K562 (cell line): ENCODE measurements around the gene LRRC74B. TPM values are rescaled to one million over a fixed set of nuclear protein-coding genes. Genes with fewer than 3 reads are reported as not detected.

ENCODE experiments used
- BDP1 ChIP-seq: IDR thresholded peaks from 3 replicates; pipeline ENCODE4 v1.6.1; 2011; ENCODE audit not compliant: insufficient read length, insufficient read depth
- BHLHE40 ChIP-seq: IDR thresholded peaks from 2 replicates; pipeline ENCODE4 v1.6.1; 2011; ENCODE audit warnings: low read length, improper control_type of control experiment
- CBX2 ChIP-seq: fragments of 200-600 bp; sonication (generic); IDR thresholded peaks from one replicate; pipeline ENCODE4 v1.6.1; 2012; ENCODE audit warnings: mild to moderate bottlenecking, low read length, inconsistent platforms; ENCODE audit not compliant: insufficient read depth, poor library complexity, severe bottlenecking
- GABPA ChIP-seq: fragments of 200-800 bp; sonication (Bioruptor generic); conservative IDR thresholded peaks from 2 replicates; pipeline ENCODE4 v1.6.1; 2016; ENCODE audit warnings: low read depth, missing genetic modification characterization, missing compliant biosample characterization
- GABPB2 ChIP-seq: fragments of 250-450 bp; sonication (Bioruptor Pico); conservative IDR thresholded peaks from 2 replicates; pipeline ENCODE4 v1.5.1; 2021; ENCODE audit warnings: mild to moderate bottlenecking
- HDAC6 ChIP-seq: IDR thresholded peaks from 2 replicates; pipeline ENCODE4 v1.6.1; 2012; ENCODE audit warnings: low read depth, mild to moderate bottlenecking, control low read depth, inconsistent platforms, low read length, moderate library complexity
- MAFG ChIP-seq: fragments of 450-650 bp; conservative IDR thresholded peaks from 2 replicates; pipeline ENCODE4 v1.6.1; 2016; ENCODE audit warnings: missing genetic modification characterization, missing compliant biosample characterization
- MIER1 ChIP-seq: fragments of 450-650 bp; IDR thresholded peaks from 2 replicates; pipeline ENCODE4 v1.6.1; 2016; ENCODE audit warnings: antibody characterized with exemption, mild to moderate bottlenecking, low read depth
- MTA1 ChIP-seq: fragments of 450-650 bp; IDR thresholded peaks from 2 replicates; pipeline ENCODE4 v1.6.1; 2017; ENCODE audit warnings: borderline replicate concordance
- MYNN ChIP-seq, 2 experiments: sonication (generic); formaldehyde crosslinking in 1 of 2; IDR thresholded peaks; 2 replicates each; pipeline versions ENCODE4 v1.5.0 to v1.6.1; 2016 to 2020; ENCODE audit warnings: antibody characterized with exemption in 1 of 2, missing genetic modification reagents in 1 of 2
- SETDB1 ChIP-seq: IDR thresholded peaks from one replicate; pipeline ENCODE4 v1.6.1; 2012; ENCODE audit warnings: low read length, control low read depth, inconsistent platforms
- SMAD1 ChIP-seq: fragments of 150-350 bp; IDR thresholded peaks from 2 replicates; pipeline ENCODE4 v1.6.1; 2014; ENCODE audit warnings: low read length, low read depth; ENCODE audit not compliant: partially characterized antibody
- TFAM ChIP-seq: fragments of 250-450 bp; sonication (Bioruptor Pico); conservative IDR thresholded peaks from 2 replicates; pipeline ENCODE4 v1.5.0; 2021; ENCODE audit warnings: mild to moderate bottlenecking, moderate library complexity
- ZBTB34 ChIP-seq: fragments of 250-450 bp; sonication (Bioruptor Pico); IDR thresholded peaks from 2 replicates; pipeline ENCODE4 v1.8.0; 2021; ENCODE audit warnings: mild to moderate bottlenecking, moderate library complexity
- ZFP36 ChIP-seq: fragments of 150-350 bp; IDR thresholded peaks from 2 replicates; pipeline ENCODE4 v1.6.1; 2018; ENCODE audit warnings: low read length, low read depth; ENCODE audit not compliant: partially characterized antibody
- ZNF408 ChIP-seq: fragments of 250-450 bp; sonication (Bioruptor Pico); IDR thresholded peaks from 2 replicates; pipeline ENCODE4 v1.4.0; 2020; ENCODE audit warnings: low read depth, mild to moderate bottlenecking, moderate library complexity
- ZNF507 ChIP-seq: conservative IDR thresholded peaks from 2 replicates; pipeline ENCODE4 v1.6.1; 2017; ENCODE audit warnings: missing genetic modification characterization, missing compliant biosample characterization
- polyA plus RNA-seq, 8 experiments: library from polyadenylated mRNA; depleted of rRNA in 4 of 8; stranded (reverse) in 5 of 8; unstranded in 3 of 8; fragments of >200 nt; fragmentation: Nextera tagmentation in 2 of 8; fragmentation: Illumina TruSeq in 1 of 8; extraction: Ambion mirVana in 2 of 8; extraction: Trizol in 1 of 8; gene quantifications; 2 replicates each; pipeline versions ENCODE4 v1.2.1 to v1.2.3, GENCODE V29; 2011 to 2014; ENCODE audit warnings: inconsistent platforms in 1 of 8, missing spikeins in 1 of 8
- total RNA-seq, 7 experiments: library from RNA; depleted of rRNA in 6 of 7; stranded (reverse); fragments of >200 nt in 6 of 7; fragmentation: Illumina TruSeq in 2 of 7; extraction: Trizol in 2 of 7; gene quantifications; 2 replicates each; pipeline versions ENCODE4 v1.2.1 to v1.2.3, GENCODE V29; 2011 to 2021; ENCODE audit warnings: low replicate concordance in 1 of 7
- TF ChIP-seq, protein P1 (sequence below): fragments of 250-450 bp; sonication (Bioruptor Pico); IDR thresholded peaks from 2 replicates; pipeline ENCODE4 v1.9.0; 2021; ENCODE audit warnings: mild to moderate bottlenecking, inconsistent platforms
- TF ChIP-seq, protein P2 (sequence below), 2 experiments: fragments of 450-650 bp in 1 of 2; sonication (generic) in 1 of 2; formaldehyde crosslinking; conservative IDR thresholded peaks; 2 replicates each; pipeline versions ENCODE4 v1.4.0 to v1.8.1; 2020 to 2022; ENCODE audit warnings: mild to moderate bottlenecking in 1 of 2, missing genetic modification reagents in 1 of 2
- TF ChIP-seq, protein P3 (sequence below): fragments of 450-650 bp; IDR thresholded peaks from 2 replicates; pipeline ENCODE4 v1.6.1; 2016; ENCODE audit warnings: mild to moderate bottlenecking

LRRC74B gene
- total and polyA plus RNA-seq, 9 of the 15 experiments (the other 6 are each of a cell fraction or from before 2014, with no cell fraction given) = not detected

DNA sequence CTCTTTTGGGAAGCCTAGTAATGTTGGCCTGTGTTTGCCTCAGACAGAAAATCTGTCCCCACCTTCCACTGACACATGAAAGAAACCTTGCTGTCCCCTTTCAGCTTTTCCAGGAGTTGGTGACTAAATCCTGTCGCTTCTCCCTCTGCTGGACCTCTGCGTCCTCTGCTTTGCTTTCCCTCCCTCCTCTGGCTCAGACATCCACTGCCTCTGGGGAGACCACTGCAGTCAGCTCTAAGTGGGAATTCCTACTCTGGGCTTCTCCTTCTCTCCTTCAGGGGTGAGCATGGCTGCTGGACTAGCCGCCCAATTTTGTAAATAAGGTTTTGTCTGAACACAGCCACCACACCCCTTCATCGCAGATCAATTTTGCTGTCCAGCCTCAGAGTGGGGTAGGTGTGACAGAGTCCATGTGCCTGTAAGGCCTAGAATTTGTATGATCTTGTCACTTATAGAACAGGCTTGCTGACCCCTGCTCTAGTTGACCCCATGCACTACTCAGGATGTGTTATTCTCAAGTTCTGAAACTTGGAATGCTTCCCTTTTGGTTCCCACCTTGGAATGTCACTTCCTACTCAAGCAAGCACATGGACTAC lies 23.0 kb downstream of the LRRC74B start (continued):
- TF ChIP-seq, protein P1, sequence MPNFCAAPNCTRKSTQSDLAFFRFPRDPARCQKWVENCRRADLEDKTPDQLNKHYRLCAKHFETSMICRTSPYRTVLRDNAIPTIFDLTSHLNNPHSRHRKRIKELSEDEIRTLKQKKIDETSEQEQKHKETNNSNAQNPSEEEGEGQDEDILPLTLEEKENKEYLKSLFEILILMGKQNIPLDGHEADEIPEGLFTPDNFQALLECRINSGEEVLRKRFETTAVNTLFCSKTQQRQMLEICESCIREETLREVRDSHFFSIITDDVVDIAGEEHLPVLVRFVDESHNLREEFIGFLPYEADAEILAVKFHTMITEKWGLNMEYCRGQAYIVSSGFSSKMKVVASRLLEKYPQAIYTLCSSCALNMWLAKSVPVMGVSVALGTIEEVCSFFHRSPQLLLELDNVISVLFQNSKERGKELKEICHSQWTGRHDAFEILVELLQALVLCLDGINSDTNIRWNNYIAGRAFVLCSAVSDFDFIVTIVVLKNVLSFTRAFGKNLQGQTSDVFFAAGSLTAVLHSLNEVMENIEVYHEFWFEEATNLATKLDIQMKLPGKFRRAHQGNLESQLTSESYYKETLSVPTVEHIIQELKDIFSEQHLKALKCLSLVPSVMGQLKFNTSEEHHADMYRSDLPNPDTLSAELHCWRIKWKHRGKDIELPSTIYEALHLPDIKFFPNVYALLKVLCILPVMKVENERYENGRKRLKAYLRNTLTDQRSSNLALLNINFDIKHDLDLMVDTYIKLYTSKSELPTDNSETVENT (CRISPR knock-in tag) = no peak; the same call in 1 of the 2 replicates
- no peak for TF ChIP-seq ZNF408 (CRISPR knock-in tag)
- TF ChIP-seq GABPB2 (CRISPR knock-in tag) = no peak
- TF ChIP-seq BDP1 = no peak
- TF ChIP-seq MIER1 = no peak
- no peak for TF ChIP-seq CBX2
- TF ChIP-seq HDAC6 = 0 out of 2 replicates have a peak, but pooled peaks have one; percentile 73
- no peak for TF ChIP-seq BHLHE40
- TF ChIP-seq, protein P2, sequence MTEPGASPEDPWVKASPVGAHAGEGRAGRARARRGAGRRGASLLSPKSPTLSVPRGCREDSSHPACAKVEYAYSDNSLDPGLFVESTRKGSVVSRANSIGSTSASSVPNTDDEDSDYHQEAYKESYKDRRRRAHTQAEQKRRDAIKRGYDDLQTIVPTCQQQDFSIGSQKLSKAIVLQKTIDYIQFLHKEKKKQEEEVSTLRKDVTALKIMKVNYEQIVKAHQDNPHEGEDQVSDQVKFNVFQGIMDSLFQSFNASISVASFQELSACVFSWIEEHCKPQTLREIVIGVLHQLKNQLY (CRISPR knock-in tag; conservative IDR thresholded peaks at IDR 0.05) = no peak
- TF ChIP-seq SMAD1 = no peak
- TF ChIP-seq MYNN (IDR thresholded peaks at IDR 0.05) = no peak
- TF ChIP-seq MYNN (CRISPR knock-in tag; IDR thresholded peaks at IDR 0.05) = no peak
- TF ChIP-seq, protein P3, sequence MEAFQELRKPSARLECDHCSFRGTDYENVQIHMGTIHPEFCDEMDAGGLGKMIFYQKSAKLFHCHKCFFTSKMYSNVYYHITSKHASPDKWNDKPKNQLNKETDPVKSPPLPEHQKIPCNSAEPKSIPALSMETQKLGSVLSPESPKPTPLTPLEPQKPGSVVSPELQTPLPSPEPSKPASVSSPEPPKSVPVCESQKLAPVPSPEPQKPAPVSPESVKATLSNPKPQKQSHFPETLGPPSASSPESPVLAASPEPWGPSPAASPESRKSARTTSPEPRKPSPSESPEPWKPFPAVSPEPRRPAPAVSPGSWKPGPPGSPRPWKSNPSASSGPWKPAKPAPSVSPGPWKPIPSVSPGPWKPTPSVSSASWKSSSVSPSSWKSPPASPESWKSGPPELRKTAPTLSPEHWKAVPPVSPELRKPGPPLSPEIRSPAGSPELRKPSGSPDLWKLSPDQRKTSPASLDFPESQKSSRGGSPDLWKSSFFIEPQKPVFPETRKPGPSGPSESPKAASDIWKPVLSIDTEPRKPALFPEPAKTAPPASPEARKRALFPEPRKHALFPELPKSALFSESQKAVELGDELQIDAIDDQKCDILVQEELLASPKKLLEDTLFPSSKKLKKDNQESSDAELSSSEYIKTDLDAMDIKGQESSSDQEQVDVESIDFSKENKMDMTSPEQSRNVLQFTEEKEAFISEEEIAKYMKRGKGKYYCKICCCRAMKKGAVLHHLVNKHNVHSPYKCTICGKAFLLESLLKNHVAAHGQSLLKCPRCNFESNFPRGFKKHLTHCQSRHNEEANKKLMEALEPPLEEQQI = no peak
- no peak for TF ChIP-seq GABPA (tag)
- TF ChIP-seq MTA1 = no peak
- no peak for TF ChIP-seq ZBTB34
- no peak for TF ChIP-seq TFAM (CRISPR knock-in tag)
- TF ChIP-seq MAFG (tag) = no peak
- TF ChIP-seq SETDB1 = peak; percentile 47
- TF ChIP-seq ZFP36 = no peak
- no peak for TF ChIP-seq ZNF507 (tag)
